ENCODE data around the gene FAM234B. TPM values are rescaled to one million over a fixed set of nuclear protein-coding genes. Genes with fewer than 3 reads are reported as not detected.

Gene FAM234B
- total RNA-seq, 1 donor from 2014 or later, result 7.5 TPM

- DNase-seq (ENCODE audit: low read depth), result no peak
Observed at GRCh38 chr12:13091832-13092231, 47.7 kb downstream of the FAM234B start.

- DNase-seq (ENCODE audit: low read depth), result peak; percentile 75
Observed at GRCh38 chr12:13093191-13093847, 49.1 kb downstream of the FAM234B start.

- DNase-seq (ENCODE audit: low read depth), result no peak
Observed at GRCh38 chr12:13093848-13094220, 49.7 kb downstream of the FAM234B start.

GRCh38 chr12:13094367-13094766, 50.2 kb downstream of the FAM234B start:
- DNase-seq (ENCODE audit: low read depth), result peak; percentile 33

GRCh38 chr12:13095266-13095995, 51.2 kb downstream of the FAM234B start:
- DNase-seq (ENCODE audit: low read depth), result peak; percentile 63

- DNase-seq (ENCODE audit: low read depth), result no peak
Observed at GRCh38 chr12:13097491-13098011, 53.4 kb downstream of the FAM234B start.

- peak; percentile 42 for DNase-seq (ENCODE audit: low read depth)
Observed at GRCh38 chr12:13099066-13099843, 55.1 kb downstream of the FAM234B start.

GRCh38 chr12:13099844-13100604, 55.8 kb downstream of the FAM234B start:
- no peak for DNase-seq (ENCODE audit: low read depth)

- no peak for DNase-seq (ENCODE audit: low read depth)
Observed at GRCh38 chr12:13100605-13100881, 56.4 kb downstream of the FAM234B start.

- peak; percentile 80 for DNase-seq (ENCODE audit: low read depth)
Observed at GRCh38 chr12:13100882-13101769, 56.9 kb downstream of the FAM234B start.

GRCh38 chr12:13101821-13102375, 57.7 kb downstream of the FAM234B start:
- peak; percentile 80 for DNase-seq (ENCODE audit: low read depth)

GRCh38 chr12:13102461-13103195, 58.4 kb downstream of the FAM234B start:
- no peak for DNase-seq (ENCODE audit: low read depth)

GRCh38 chr12:13103391-13104033, 59.3 kb downstream of the FAM234B start, which contains the start of gene GSG1:
TSS of gene GSG1 (minus strand) at chr12:13103667. CDS start at chr12:13103512, 155 bp downstream.
- DNase-seq (ENCODE audit: low read depth), result no peak

GRCh38 chr12:13104409-13104808, 60.2 kb downstream of the FAM234B start:
- no peak for DNase-seq (ENCODE audit: low read depth)

- DNase-seq (ENCODE audit: low read depth), result no peak
Observed at GRCh38 chr12:13105781-13106180, 61.6 kb downstream of the FAM234B start.

GRCh38 chr12:13106666-13107065, 62.5 kb downstream of the FAM234B start:
- no peak for DNase-seq (ENCODE audit: low read depth)

GRCh38 chr12:13112968-13113367, 68.8 kb downstream of the FAM234B start:
- no peak for DNase-seq (ENCODE audit: low read depth)

- DNase-seq (ENCODE audit: low read depth), result peak; percentile 93
Observed at GRCh38 chr12:13114251-13115052, 70.3 kb downstream of the FAM234B start.

Measured in renal cortical epithelial cell (primary cell).